Muscle layer of colon (tissue), 2 donors: ENCODE measurements around the gene TXNDC17.

Source experiments
- H3K27ac ChIP-seq: one replicate; pipeline ENCODE4 v1.7.0; 2013; ENCODE audit warnings: low read depth, mild to moderate bottlenecking, low read length, moderate library complexity
- H3K27me3 ChIP-seq, 2 donors: one replicate each; pipeline ENCODE4 v1.7.0; 2013; ENCODE audit warnings: low read length in 2 of 2, mild to moderate bottlenecking in 2 of 2; ENCODE audit not compliant: insufficient read depth in 2 of 2, control insufficient read depth in 1 of 2
- H3K36me3 ChIP-seq: one replicate; pipeline ENCODE4 v1.7.0; 2013; ENCODE audit warnings: mild to moderate bottlenecking, low read length; ENCODE audit not compliant: insufficient read depth
- H3K4me1 ChIP-seq: one replicate; pipeline ENCODE4 v1.7.0; 2013; ENCODE audit warnings: mild to moderate bottlenecking, low read length; ENCODE audit not compliant: insufficient read depth
- H3K4me3 ChIP-seq, 2 donors: one replicate each; pipeline ENCODE4 v1.7.0; 2013; ENCODE audit warnings: low read length in 2 of 2, low read depth in 1 of 2, mild to moderate bottlenecking in 1 of 2, moderate library complexity in 1 of 2
- H3K9ac ChIP-seq: one replicate; pipeline ENCODE4 v1.7.0; 2013; ENCODE audit warnings: low read length
- H3K9me3 ChIP-seq: one replicate; pipeline ENCODE4 v1.7.0; 2013; ENCODE audit warnings: mild to moderate bottlenecking, low read length
- donor health status: abdominal sarcoma.
- donor health status: Adenocarcinoma of cecum.

TXNDC17 gene

GRCh38 chr17:6605142-6605541 lies 35.7 kb upstream of the TXNDC17 start:
- Histone ChIP-seq H3K27me3 (no peaks in the 10 kb centered on the region), H3K9me3 (no peaks in the 10 kb centered on the region), H3K4me3 (no peak overlapping the region), H3K9ac (no peak overlapping the region), H3K4me1 (no peaks in the 10 kb centered on the region), H3K36me3 (peaks cover 45% of the 10 kb centered on the region), H3K27ac (no peak overlapping the region)

- H3K27ac ChIP-seq, result no peak overlapping the region
- no peaks in the 10 kb centered on the region for H3K9me3 ChIP-seq
- H3K27me3 ChIP-seq, result no peaks in the 10 kb centered on the region
- no peak overlapping the region for H3K9ac ChIP-seq
- H3K36me3 ChIP-seq, result peaks cover 40% of the 10 kb centered on the region
- H3K4me3 ChIP-seq, result no peak overlapping the region
- H3K4me1 ChIP-seq, result no peaks in the 10 kb centered on the region
These were observed 32.5 kb upstream of the TXNDC17 start for GRCh38 chr17:6608321-6608720.

GRCh38 chr17:6610011-6610410 lies 30.8 kb upstream of the TXNDC17 start:
- Histone ChIP-seq H3K4me1 (no peaks in the 10 kb centered on the region), H3K27ac (no peak overlapping the region), H3K36me3 (peaks cover 40% of the 10 kb centered on the region), H3K27me3 (no peaks in the 10 kb centered on the region), H3K9ac (no peak overlapping the region), H3K9me3 (no peaks in the 10 kb centered on the region), H3K4me3 (no peak overlapping the region)

GRCh38 chr17:6611231-6611630 lies 29.6 kb upstream of the TXNDC17 start:
- Histone ChIP-seq H3K36me3 (peaks cover 42% of the 10 kb centered on the region), H3K9me3 (no peaks in the 10 kb centered on the region), H3K9ac (no peak overlapping the region), H3K4me1 (no peaks in the 10 kb centered on the region), H3K27ac (no peak overlapping the region), H3K4me3 (no peak overlapping the region), H3K27me3 (no peaks in the 10 kb centered on the region)

GRCh38 chr17:6623941-6624340 lies 16.9 kb upstream of the TXNDC17 start:
- H3K4me1 ChIP-seq, result peaks cover 13% of the 10 kb centered on the region
- peaks cover 22% of the 10 kb centered on the region for H3K36me3 ChIP-seq

GRCh38 chr17:6626616-6627015 lies 14.2 kb upstream of the TXNDC17 start:
- Histone ChIP-seq H3K9ac (no peak overlapping the region), H3K9me3 (no peaks in the 10 kb centered on the region), H3K4me1 (peaks cover 13% of the 10 kb centered on the region), H3K36me3 (peaks cover 33% of the 10 kb centered on the region), H3K27ac (no peak overlapping the region), H3K4me3 (no peak overlapping the region), H3K27me3 (no peaks in the 10 kb centered on the region)

More at GRCh38 chr17:6623941-6624340, 16.9 kb upstream of the TXNDC17 start:
- no peaks in the 10 kb centered on the region for H3K9me3 ChIP-seq
- H3K27me3 ChIP-seq, result no peaks in the 10 kb centered on the region
- no peak overlapping the region for H3K27ac ChIP-seq
- no peak overlapping the region for H3K4me3 ChIP-seq
- H3K9ac ChIP-seq, result no peak overlapping the region

GRCh38 chr17:6627019-6627418 lies 13.8 kb upstream of the TXNDC17 start:
- H3K4me3 ChIP-seq, result no peak overlapping the region
- peaks cover 34% of the 10 kb centered on the region for H3K36me3 ChIP-seq
- no peaks in the 10 kb centered on the region for H3K9me3 ChIP-seq
- peaks cover 13% of the 10 kb centered on the region for H3K4me1 ChIP-seq
- no peak overlapping the region for H3K27ac ChIP-seq
- H3K9ac ChIP-seq, result no peak overlapping the region
- no peaks in the 10 kb centered on the region for H3K27me3 ChIP-seq

GRCh38 chr17:6630390-6630789 lies 10.5 kb upstream of the TXNDC17 start:
- Histone ChIP-seq H3K9ac (no peak overlapping the region), H3K36me3 (peaks cover 29% of the 10 kb centered on the region), H3K4me3 (no peak overlapping the region), H3K27me3 (no peaks in the 10 kb centered on the region), H3K27ac (no peak overlapping the region), H3K9me3 (no peaks in the 10 kb centered on the region), H3K4me1 (peaks cover 13% of the 10 kb centered on the region)

GRCh38 chr17:6632530-6632929 lies 8.3 kb upstream of the TXNDC17 start:
- no peaks in the 10 kb centered on the region for H3K4me1 ChIP-seq
- no peak overlapping the region for H3K4me3 ChIP-seq
- peaks cover 29% of the 10 kb centered on the region for H3K36me3 ChIP-seq
- H3K27ac ChIP-seq, result no peak overlapping the region
- H3K9ac ChIP-seq, result no peak overlapping the region
- H3K9me3 ChIP-seq, result no peaks in the 10 kb centered on the region
- H3K27me3 ChIP-seq, result no peaks in the 10 kb centered on the region

GRCh38 chr17:6633263-6633662 lies 7.6 kb upstream of the TXNDC17 start:
- peaks cover 29% of the 10 kb centered on the region for H3K36me3 ChIP-seq
- peaks cover 3% of the 10 kb centered on the region for H3K4me1 ChIP-seq
- no peaks in the 10 kb centered on the region for H3K27me3 ChIP-seq
- H3K4me3 ChIP-seq, result no peak overlapping the region
- no peak overlapping the region for H3K9ac ChIP-seq
- no peak overlapping the region for H3K27ac ChIP-seq
- no peaks in the 10 kb centered on the region for H3K9me3 ChIP-seq

GRCh38 chr17:6636105-6636504 lies 4.8 kb upstream of the TXNDC17 start:
- H3K9ac ChIP-seq, result no peak overlapping the region
- H3K36me3 ChIP-seq, result peaks cover 21% of the 10 kb centered on the region
- no peak overlapping the region for H3K4me3 ChIP-seq
- H3K27ac ChIP-seq, result no peak overlapping the region
- H3K9me3 ChIP-seq, result no peaks in the 10 kb centered on the region
- no peaks in the 10 kb centered on the region for H3K27me3 ChIP-seq
- peaks cover 15% of the 10 kb centered on the region for H3K4me1 ChIP-seq

GRCh38 chr17:6636616-6637457 lies 4.0 kb upstream of the TXNDC17 start:
- H3K9ac ChIP-seq, result no peak overlapping the region
- H3K36me3 ChIP-seq, result peaks cover 15% of the 10 kb centered on the region
- H3K4me3 ChIP-seq, result no peak overlapping the region
- peaks cover 22% of the 10 kb centered on the region for H3K4me1 ChIP-seq
- H3K9me3 ChIP-seq, result no peaks in the 10 kb centered on the region
- no peaks in the 10 kb centered on the region for H3K27me3 ChIP-seq
- H3K27ac ChIP-seq, result no peak overlapping the region
